OCI-LY1 (cell line): Measurements from ENCODE around the gene AP2A2.

Source experiments
- H2AFZ ChIP-seq: fragments of 200-600 bp; sonication (generic), shearing (Covaris generic); 2 replicates; pipeline ENCODE4 v1.6.0; 2014; ENCODE audit warnings: antibody characterized with exemption, mild to moderate bottlenecking, low read length
- H3F3A ChIP-seq: fragments of 200-600 bp; sonication (generic), shearing (Covaris generic); 2 replicates; pipeline ENCODE4 v1.6.0; 2014; ENCODE audit warnings: mild to moderate bottlenecking, antibody characterized with exemption, low read length, moderate library complexity; ENCODE audit not compliant: insufficient read depth
- H3K27ac ChIP-seq: fragments of 200-600 bp; sonication (generic); 2 replicates; pipeline ENCODE4 v1.5.1; 2014; ENCODE audit warnings: low read length, mixed run types, mild to moderate bottlenecking, low read depth; ENCODE audit not compliant: poor library complexity, severe bottlenecking
- H3K27me3 ChIP-seq: fragments of 200-600 bp; sonication (generic); 2 replicates; pipeline ENCODE4 v1.6.0; 2014; ENCODE audit warnings: antibody characterized with exemption, mild to moderate bottlenecking, low read length, moderate library complexity; ENCODE audit not compliant: insufficient read depth
- H3K36me3 ChIP-seq: fragments of 200-600 bp; sonication (generic); 2 replicates; pipeline ENCODE4 v1.6.1; 2014; ENCODE audit warnings: mild to moderate bottlenecking, antibody characterized with exemption, low read length, moderate library complexity, mixed read lengths; ENCODE audit not compliant: insufficient read depth
- H3K4me1 ChIP-seq: fragments of 200-600 bp; sonication (generic); 2 replicates; pipeline ENCODE4 v1.5.1; 2014; ENCODE audit warnings: mild to moderate bottlenecking, low read length, moderate library complexity; ENCODE audit not compliant: insufficient read depth, severe bottlenecking
- H3K4me2 ChIP-seq: fragments of 200-600 bp; sonication (generic), shearing (Covaris generic); 2 replicates; pipeline ENCODE4 v1.6.1; 2014; ENCODE audit warnings: low read length
- H3K4me3 ChIP-seq: fragments of 200-600 bp; sonication (generic); 2 replicates; pipeline ENCODE4 v1.5.1; 2014; ENCODE audit warnings: low read length, low read depth, mild to moderate bottlenecking, mixed read lengths; ENCODE audit not compliant: poor library complexity, severe bottlenecking
- H3K79me2 ChIP-seq: fragments of 200-600 bp; shearing (Covaris generic); 2 replicates; pipeline ENCODE4 v1.6.1; 2016; ENCODE audit warnings: mixed run types, low read length, mixed read lengths; ENCODE audit not compliant: insufficient read depth
- H3K9ac ChIP-seq: fragments of 200-600 bp; sonication (generic), shearing (Covaris generic); 2 replicates; pipeline ENCODE4 v1.6.1; 2014; ENCODE audit warnings: mild to moderate bottlenecking, low read length, mixed read lengths
- H3K9me2 ChIP-seq: fragments of 200-600 bp; sonication (generic), shearing (Covaris generic); 2 replicates; pipeline ENCODE4 v1.6.1; 2014; ENCODE audit warnings: low read depth, mild to moderate bottlenecking, low read length, mixed read lengths
- H3K9me3 ChIP-seq: fragments of 200-600 bp; shearing (Covaris generic); 2 replicates; pipeline ENCODE4 v1.6.1; 2014; ENCODE audit warnings: low read length, mixed read lengths
- H4K20me1 ChIP-seq: fragments of 200-600 bp; sonication (generic), shearing (Covaris generic); 2 replicates; pipeline ENCODE4 v1.6.0; 2016; ENCODE audit warnings: mild to moderate bottlenecking, low read length; ENCODE audit not compliant: insufficient read depth
- CTCF ChIP-seq: fragments of 200-600 bp; sonication (generic), shearing (Covaris generic); IDR thresholded peaks from 2 replicates; pipeline ENCODE4 v1.5.1; 2017; ENCODE audit warnings: mild to moderate bottlenecking, antibody characterized with exemption, low read length, moderate library complexity, mixed read lengths
- EZH2 ChIP-seq: fragments of 200-600 bp; sonication (generic), shearing (Covaris generic); IDR thresholded peaks from 2 replicates; pipeline ENCODE4 v1.8.0; 2017; ENCODE audit warnings: borderline replicate concordance, mixed run types, mild to moderate bottlenecking, antibody characterized with exemption, low read length, moderate library complexity, mixed read lengths

The AP2A2 gene

GRCh38 chr11:1039481-1040427 is 114.1 kb downstream of the AP2A2 start:
- Histone ChIP-seq H4K20me1 (no peaks in the 10 kb centered on the region), H3K4me3 (no peak overlapping the region), H3K79me2 (no peaks in the 10 kb centered on the region), H3K9me2 (no peaks in the 10 kb centered on the region), H3K4me2 (no peak overlapping the region), H3K27ac (no peak overlapping the region), H3K4me1 (peaks cover 7% of the 10 kb centered on the region), H2AFZ (no peak overlapping the region), H3K9ac (no peak overlapping the region), H3K36me3 (no peaks in the 10 kb centered on the region), H3K9me3 (peaks cover 2% of the 10 kb centered on the region), H3K27me3 (no peaks in the 10 kb centered on the region; the same call in 1 of the 2 replicates), H3F3A (no peaks in the 10 kb centered on the region)
- TF ChIP-seq CTCF (no peak), EZH2 (no peak)

- Histone ChIP-seq H3K9me2 (no peaks in the 10 kb centered on the region), H3K79me2 (no peaks in the 10 kb centered on the region), H3K9ac (no peak overlapping the region), H3F3A (no peaks in the 10 kb centered on the region), H3K27me3 (no peaks in the 10 kb centered on the region; the same call in 1 of the 2 replicates), H3K4me1 (peaks cover 7% of the 10 kb centered on the region), H3K9me3 (peaks cover 7% of the 10 kb centered on the region), H3K4me2 (no peak overlapping the region), H3K36me3 (no peaks in the 10 kb centered on the region; the same call in 1 of the 2 replicates), H2AFZ (no peak overlapping the region), H3K4me3 (no peak overlapping the region), H4K20me1 (no peaks in the 10 kb centered on the region), H3K27ac (no peak overlapping the region)
- TF ChIP-seq EZH2 (no peak), CTCF (no peak)
Measured at GRCh38 chr11:1040428-1041148, 114.9 kb downstream of the AP2A2 start.

- Histone ChIP-seq H3K36me3 (no peaks in the 10 kb centered on the region; the same call in 1 of the 2 replicates), H3K9ac (no peak overlapping the region), H3K4me3 (no peak overlapping the region), H3K27ac (no peak overlapping the region), H3F3A (no peaks in the 10 kb centered on the region), H3K79me2 (no peaks in the 10 kb centered on the region), H3K4me1 (peaks cover 7% of the 10 kb centered on the region), H4K20me1 (no peaks in the 10 kb centered on the region), H3K9me3 (peaks cover 7% of the 10 kb centered on the region), H2AFZ (no peak overlapping the region), H3K9me2 (no peaks in the 10 kb centered on the region), H3K4me2 (no peak overlapping the region), H3K27me3 (no peaks in the 10 kb centered on the region; the same call in 1 of the 2 replicates)
- TF ChIP-seq CTCF: no peak
- TF ChIP-seq EZH2: no peak
Measured at GRCh38 chr11:1041149-1041467, 115.4 kb downstream of the AP2A2 start.
